K562 (cell line): ENCODE data around the gene MINAR1.

ENCODE experiments used
- CTCF ChIP-seq, 3 experiments: IDR thresholded peaks in 2 of 3; conservative IDR thresholded peaks in 1 of 3; 2 replicates each; pipeline ENCODE4 v1.5.1; 2011 to 2012; ENCODE audit warnings: low read length in 3 of 3, mild to moderate bottlenecking in 3 of 3, control low read depth in 2 of 3, improper control_type of control experiment in 1 of 3, inconsistent platforms in 1 of 3, low read depth in 1 of 3, mixed read lengths in 1 of 3, moderate library complexity in 1 of 3; ENCODE audit not compliant: insufficient read depth in 2 of 3
- ELK1 ChIP-seq: sonication (generic); formaldehyde crosslinking; IDR thresholded peaks from 2 replicates; pipeline ENCODE4 v1.8.1; 2022; ENCODE audit warnings: missing genetic modification reagents
- ESRRB ChIP-seq: fragments of 250-450 bp; sonication (Bioruptor Pico); IDR thresholded peaks from 2 replicates; pipeline ENCODE4 v1.5.0; 2020; ENCODE audit warnings: mild to moderate bottlenecking, moderate library complexity, borderline replicate concordance
- EZH2 ChIP-seq: IDR thresholded peaks from 2 replicates; pipeline ENCODE4 v1.6.1; 2012; ENCODE audit warnings: low read depth, mild to moderate bottlenecking, inconsistent platforms, low read length, borderline replicate concordance
- GTF2B ChIP-seq: IDR thresholded peaks from 2 replicates; pipeline ENCODE4 v1.6.1; 2011; ENCODE audit not compliant: insufficient read length; ENCODE audit errors: extremely low read depth
- HNRNPK ChIP-seq: fragments of 200-400 bp; formaldehyde crosslinking; IDR thresholded peaks from one replicate; pipeline ENCODE4 v1.6.1; 2018; ENCODE audit warnings: mild to moderate bottlenecking, low read depth, low read length; ENCODE audit not compliant: poor library complexity, severe bottlenecking
- MTA1 ChIP-seq: fragments of 450-650 bp; IDR thresholded peaks from 2 replicates; pipeline ENCODE4 v1.6.1; 2017; ENCODE audit warnings: borderline replicate concordance
- REST ChIP-seq, 2 experiments: fragments of 450-650 bp; formaldehyde crosslinking in 1 of 2; IDR thresholded peaks; 2 replicates each; pipeline versions ENCODE4 v1.4.0 to v1.6.1; 2014 to 2020; ENCODE audit warnings: mild to moderate bottlenecking in 2 of 2, borderline replicate concordance in 1 of 2, low read depth in 1 of 2
- SIN3A ChIP-seq, 2 experiments: fragments of 150-350 bp in 1 of 2; IDR thresholded peaks; 2 replicates each; pipeline ENCODE4 v1.6.1; 2011 to 2016; ENCODE audit warnings: borderline replicate concordance in 2 of 2, low read depth in 2 of 2, low read length in 2 of 2, mild to moderate bottlenecking in 2 of 2, moderate library complexity in 2 of 2; ENCODE audit not compliant: control insufficient read depth in 1 of 2
- ZHX1 ChIP-seq: fragments of 150-350 bp; conservative IDR thresholded peaks from 2 replicates; pipeline ENCODE4 v1.6.1; 2014; ENCODE audit warnings: low read length
- ZNF24 ChIP-seq: fragments of 450-650 bp; IDR thresholded peaks from 2 replicates; pipeline ENCODE4 v1.6.1; 2016

GRCh38 chr15:79439236-79439635 lies 7.1 kb downstream of the MINAR1 start:
- no peak for TF ChIP-seq SIN3A (IDR thresholded peaks at IDR 0.05; ENCODE audit: borderline replicate concordance in 2 of 2, control insufficient read depth in 1 of 2, low read depth in 2 of 2, low read length in 2 of 2)
- TF ChIP-seq REST (IDR thresholded peaks at IDR 0.05; ENCODE audit: borderline replicate concordance), result no peak
- TF ChIP-seq REST (CRISPR knock-in tag; IDR thresholded peaks at IDR 0.05; ENCODE audit: low read depth), result no peak
- no peak for TF ChIP-seq MTA1
- no peak for TF ChIP-seq EZH2
- TF ChIP-seq ZHX1, result no peak
- no peak for TF ChIP-seq CTCF (IDR thresholded peaks at IDR 0.05 in 2 of 3, conservative IDR thresholded peaks at IDR 0.05 in 1 of 3; ENCODE audit: insufficient read depth in 2 of 3, low read depth in 1 of 3, low read length in 3 of 3)
- TF ChIP-seq ESRRB (CRISPR knock-in tag), result no peak
- TF ChIP-seq HNRNPK, result no peak
- TF ChIP-seq GTF2B, result no peak
- TF ChIP-seq ELK1 (CRISPR knock-in tag), result no peak
- TF ChIP-seq ZNF24, result no peak
